ENCODE data around the gene FZD10.

- TF ChIP-seq EZH2 (IDR thresholded peaks at IDR 0.05) (no peak), POLR2AphosphoS5 (IDR thresholded peaks at IDR 0.05; ENCODE audit: borderline replicate concordance, low read depth, low read length) (no peak), FOXP2 (optimal IDR thresholded peaks at IDR 0.05; ENCODE audit: control extremely low read depth, extremely low read length, insufficient read depth) (no peak)
Measured at GRCh38 chr12:130143136-130143535, 19.1 kb upstream of the FZD10 start.

Measured in SK-N-MC (cell line).